Epithelial cell of proximal tubule (primary cell): Measurements from ENCODE around the gene ZNF211. TPM values are rescaled to one million over a fixed set of nuclear protein-coding genes. Genes with fewer than 3 reads are reported as not detected.

Source experiments
- DNase-seq: peaks from one replicate; pipeline ENCODE4 v3.0.0-alpha.2; 2011; ENCODE audit warnings: low read depth
- H3K4me3 ChIP-seq: 2 replicates; pipeline ENCODE4 v1.5.1; 2011; ENCODE audit warnings: low read depth, mild to moderate bottlenecking, low read length
- total RNA-seq: library from RNA; depleted of rRNA; stranded (reverse); fragments of >200 nt; gene quantifications from 2 replicates; pipeline ENCODE4 v1.2.3, GENCODE V29; 2015
- TF ChIP-seq, protein P1 (sequence below): conservative IDR thresholded peaks from 2 replicates; pipeline ENCODE4 v1.5.1; 2012; ENCODE audit warnings: low read depth, mild to moderate bottlenecking, low read length

Gene ZNF211
- total RNA-seq: 2.7 and 6.6 TPM in 2 replicates

DNA sequence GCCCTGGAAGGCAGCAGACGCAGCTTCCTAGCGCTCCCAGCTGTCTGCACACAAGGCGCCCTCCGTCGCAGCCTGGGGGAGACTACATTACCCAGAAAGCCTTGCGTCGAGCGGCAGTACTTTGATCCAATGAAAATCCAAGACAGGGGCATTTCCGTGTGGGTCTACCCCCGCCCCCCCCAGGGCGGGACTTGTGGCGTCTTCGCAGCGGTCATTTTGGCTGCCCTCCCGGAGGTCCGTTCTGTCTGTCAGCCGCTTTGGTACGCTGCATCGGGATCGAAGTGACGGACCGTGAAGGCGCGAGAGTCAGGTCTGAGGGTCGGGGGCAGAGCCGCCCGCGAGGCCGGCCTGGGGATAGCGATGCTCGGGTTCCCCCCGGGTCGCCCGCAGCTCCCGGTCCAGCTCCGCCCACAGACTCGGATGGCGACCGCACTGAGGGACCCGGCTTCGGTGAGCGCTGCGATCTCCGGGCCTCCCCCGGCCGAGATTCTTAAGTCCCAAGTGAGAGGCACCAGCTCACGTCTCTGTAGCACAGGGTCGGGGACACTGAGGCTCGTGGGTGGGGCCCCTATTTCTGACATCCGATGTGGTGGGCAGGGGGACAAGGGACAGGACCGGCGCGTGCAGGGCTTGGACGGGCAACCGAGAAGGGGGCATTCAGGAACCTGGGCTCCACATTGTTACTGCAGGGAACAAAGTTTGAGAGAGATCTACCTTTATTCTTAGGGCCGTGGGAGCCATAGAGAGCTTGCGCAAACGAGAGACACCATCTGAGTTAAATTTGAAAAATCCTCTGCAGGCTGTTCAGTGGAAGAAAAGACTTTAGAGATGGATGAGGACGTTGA is at the start of gene ZNF211:
Gene ZNF211, plus strand, starts transcription at position 182 of the 845 bp plus-strand sequence. Its CDS starts 179 bp downstream, at position 361.
- peak; percentile 59 for DNase-seq
- H3K4me3 ChIP-seq: peak within 1 kb of the TSS; percentile 90
- TF ChIP-seq, protein P1, sequence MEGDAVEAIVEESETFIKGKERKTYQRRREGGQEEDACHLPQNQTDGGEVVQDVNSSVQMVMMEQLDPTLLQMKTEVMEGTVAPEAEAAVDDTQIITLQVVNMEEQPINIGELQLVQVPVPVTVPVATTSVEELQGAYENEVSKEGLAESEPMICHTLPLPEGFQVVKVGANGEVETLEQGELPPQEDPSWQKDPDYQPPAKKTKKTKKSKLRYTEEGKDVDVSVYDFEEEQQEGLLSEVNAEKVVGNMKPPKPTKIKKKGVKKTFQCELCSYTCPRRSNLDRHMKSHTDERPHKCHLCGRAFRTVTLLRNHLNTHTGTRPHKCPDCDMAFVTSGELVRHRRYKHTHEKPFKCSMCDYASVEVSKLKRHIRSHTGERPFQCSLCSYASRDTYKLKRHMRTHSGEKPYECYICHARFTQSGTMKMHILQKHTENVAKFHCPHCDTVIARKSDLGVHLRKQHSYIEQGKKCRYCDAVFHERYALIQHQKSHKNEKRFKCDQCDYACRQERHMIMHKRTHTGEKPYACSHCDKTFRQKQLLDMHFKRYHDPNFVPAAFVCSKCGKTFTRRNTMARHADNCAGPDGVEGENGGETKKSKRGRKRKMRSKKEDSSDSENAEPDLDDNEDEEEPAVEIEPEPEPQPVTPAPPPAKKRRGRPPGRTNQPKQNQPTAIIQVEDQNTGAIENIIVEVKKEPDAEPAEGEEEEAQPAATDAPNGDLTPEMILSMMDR: no peak

DNA sequence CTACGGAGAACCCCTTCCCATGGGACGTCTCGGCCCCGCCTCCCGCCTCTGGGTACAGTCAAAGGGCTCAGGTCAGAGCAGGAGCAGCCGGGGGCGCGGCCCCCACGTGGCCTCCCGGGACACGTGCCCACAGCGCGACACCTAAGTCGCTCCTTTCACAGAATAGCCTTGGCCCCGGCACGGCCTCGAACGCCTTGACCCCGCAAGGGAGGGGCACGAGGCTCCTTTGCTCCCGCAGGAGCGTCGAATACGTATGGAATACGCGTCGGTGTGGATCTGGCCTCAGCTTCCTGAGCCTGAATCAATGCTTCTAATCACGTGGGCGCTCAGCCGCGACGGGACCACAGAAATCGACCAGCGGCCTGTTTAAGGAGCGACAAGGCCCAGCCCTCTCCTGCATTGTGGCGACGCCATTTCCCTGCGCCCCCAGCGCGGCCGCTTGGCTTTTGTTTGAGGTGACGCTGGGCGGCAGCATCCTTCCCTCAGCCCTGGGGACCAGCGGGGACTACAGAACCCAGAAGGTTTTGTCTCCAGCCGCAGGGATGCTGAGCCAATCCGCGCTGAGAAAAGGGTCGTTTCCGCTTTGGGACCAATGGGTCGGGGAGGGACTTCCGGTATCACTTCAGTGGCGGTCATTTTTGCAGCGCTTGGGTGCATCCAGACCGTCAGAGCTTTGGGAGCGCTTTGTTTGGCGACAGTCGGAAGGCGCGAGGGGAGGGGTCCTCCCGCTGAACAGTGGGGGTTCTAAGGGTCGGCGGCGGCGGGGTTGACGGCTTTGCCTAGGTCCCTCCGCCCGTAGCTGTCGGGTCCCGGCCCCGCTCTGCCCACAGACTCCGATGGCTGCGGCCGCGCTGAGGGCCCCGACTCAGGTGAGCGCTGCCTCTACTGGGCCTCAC is 49.2 kb upstream of the ZNF211 start, which contains the start of gene ZIK1:
Gene ZIK1, plus strand, starts transcription at position 625 of the 896 bp plus-strand sequence. Its CDS starts 212 bp downstream, at position 837.
- peak; percentile 44 for DNase-seq
- TF ChIP-seq, protein P1: no peak
- H3K4me3 ChIP-seq: peak within 1 kb of the TSS; percentile 71

DNA sequence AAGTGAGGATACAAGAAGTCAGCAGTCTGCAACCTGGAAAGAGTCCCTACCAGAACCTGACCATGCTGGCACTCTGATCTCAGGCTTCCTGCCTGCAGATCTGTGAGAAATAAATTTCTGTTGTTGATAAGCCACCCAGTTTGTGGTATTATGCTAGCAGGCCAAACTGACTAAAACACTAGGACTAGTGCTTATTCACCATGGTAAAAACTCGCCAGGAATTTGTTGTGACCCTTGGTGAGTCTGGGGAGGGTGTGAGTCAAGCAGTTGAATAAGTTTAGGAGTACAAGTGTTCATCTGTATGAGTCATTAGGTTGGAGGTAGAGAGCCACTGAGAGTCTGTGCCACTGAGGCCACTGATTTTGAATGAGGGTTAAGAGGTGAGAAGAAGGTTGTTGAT is 45.4 kb upstream of the ZNF211 start:
- no peak overlapping the region for H3K4me3 ChIP-seq
- DNase-seq: no peak
- TF ChIP-seq, protein P1: no peak

DNA sequence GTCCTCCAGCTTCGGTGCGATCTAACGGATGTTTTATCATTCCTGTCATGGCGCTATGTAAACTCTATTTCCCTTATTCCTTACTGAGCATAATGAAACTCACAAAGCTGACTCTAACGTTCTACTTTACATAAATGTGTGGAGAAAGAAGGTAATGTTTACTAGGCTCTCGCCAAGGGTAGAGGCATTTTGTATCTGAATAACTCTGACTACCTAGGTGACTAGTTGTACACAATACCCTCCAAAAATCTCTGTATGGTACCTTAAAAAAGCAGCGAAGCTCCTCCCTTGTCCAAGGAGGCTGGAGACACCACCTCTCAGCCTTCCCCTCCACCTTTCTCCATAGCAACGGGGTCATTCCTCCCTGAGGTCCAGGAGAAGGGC is 33.6 kb upstream of the ZNF211 start:
- TF ChIP-seq, protein P1: no peak
- no peak for DNase-seq
- peak overlapping the region; percentile 91 for H3K4me3 ChIP-seq

DNA sequence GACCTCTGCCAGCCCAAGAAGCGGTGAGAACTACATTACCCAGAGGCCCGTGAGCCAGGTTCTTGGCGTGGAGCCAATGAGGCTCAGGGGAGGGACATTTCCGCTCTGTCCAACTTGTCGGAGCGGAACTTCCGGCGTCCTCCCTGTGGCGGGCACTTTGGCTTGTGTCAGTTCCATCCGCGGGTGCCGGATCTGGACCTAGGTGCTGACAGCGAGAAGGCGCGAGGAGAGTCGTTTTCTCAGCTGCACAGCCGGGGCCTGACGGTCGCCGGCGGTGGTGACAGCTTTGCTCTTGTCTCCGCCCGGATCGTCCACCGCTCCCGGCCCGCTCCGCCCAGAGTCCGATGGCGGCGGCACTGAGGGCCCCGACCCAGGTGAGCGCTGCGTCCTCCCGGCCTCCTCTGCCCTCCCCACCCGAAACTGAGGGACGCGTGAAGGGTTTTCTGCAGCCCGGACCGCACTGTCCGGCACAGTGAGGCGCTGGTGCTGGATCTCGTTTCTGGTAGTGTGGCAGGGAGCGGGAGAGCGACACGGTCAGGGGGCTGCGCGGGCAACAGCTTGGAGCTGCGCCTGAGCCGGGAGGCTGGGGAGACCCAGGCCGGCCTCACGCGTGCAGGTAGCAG is 33.1 kb upstream of the ZNF211 start, which contains the start of gene ZNF530:
Gene ZNF530, plus strand, starts transcription at position 125 of the 623 bp plus-strand sequence. CDS start 4,461 bp downstream, outside the sequence.
- H3K4me3 ChIP-seq: peak within 1 kb of the TSS; percentile 91
- DNase-seq: peak; percentile 38
- TF ChIP-seq, protein P1: no peak

DNA sequence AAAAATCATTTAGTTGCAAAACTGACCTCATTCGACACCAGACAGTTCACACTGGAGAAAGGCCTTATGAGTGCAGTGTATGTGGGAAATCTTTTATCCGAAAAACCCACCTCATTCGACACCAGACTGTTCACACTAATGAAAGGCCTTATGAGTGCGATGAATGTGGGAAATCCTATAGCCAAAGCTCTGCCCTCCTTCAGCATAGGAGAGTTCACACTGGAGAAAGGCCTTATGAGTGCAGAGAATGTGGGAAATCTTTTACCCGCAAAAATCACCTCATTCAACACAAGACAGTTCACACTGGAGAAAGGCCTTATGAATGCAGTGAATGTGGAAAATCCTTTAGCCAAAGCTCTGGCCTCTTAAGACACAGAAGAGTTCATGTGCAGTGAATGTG is 26.0 kb upstream of the ZNF211 start:
- no peak for DNase-seq
- TF ChIP-seq, protein P1: no peak
- H3K4me3 ChIP-seq: no peak overlapping the region
